Measurements from ENCODE around the gene VDAC2. TPM values are rescaled to one million over a fixed set of nuclear protein-coding genes. Genes with fewer than 3 reads are reported as not detected.
"Not testable (repeated sequence)": the region's sequence is repeated elsewhere in the genome, so short reads cannot be mapped to it uniquely, and the experiment has no call there.

Gene VDAC2
- total RNA-seq, 1 experiment from 2014 or later = 284 TPM

GRCh38 chr10:75197906-75198305 is 12.7 kb upstream of the VDAC2 start:
- TF ChIP-seq NR3C1 (CRISPR knock-in tag; conservative IDR thresholded peaks at IDR 0.05; ENCODE audit: low read depth) (no peak), SMAD4 (CRISPR knock-in tag; IDR thresholded peaks at IDR 0.05) (no peak), ZNF425 (CRISPR knock-in tag; conservative IDR thresholded peaks at IDR 0.05) (no peak), ELF4 (CRISPR knock-in tag; IDR thresholded peaks at IDR 0.05; ENCODE audit: low read depth) (no peak), ZNF423 (CRISPR knock-in tag; IDR thresholded peaks at IDR 0.05) (no peak), ZSCAN18 (CRISPR knock-in tag; IDR thresholded peaks at IDR 0.05) (no peak), FOXK1 (CRISPR knock-in tag; IDR thresholded peaks at IDR 0.05) (no peak), GRHL2 (CRISPR knock-in tag; IDR thresholded peaks at IDR 0.05; ENCODE audit: insufficient replicate concordance, severe bottlenecking) (no peak), ZNF232 (CRISPR knock-in tag; IDR thresholded peaks at IDR 0.05) (no peak), ETV6 (CRISPR knock-in tag; IDR thresholded peaks at IDR 0.05) (no peak), SP1 (CRISPR knock-in tag; conservative IDR thresholded peaks at IDR 0.05) (no peak), AR (CRISPR knock-in tag; IDR thresholded peaks at IDR 0.05) (no peak), E2F4 (CRISPR knock-in tag; IDR thresholded peaks at IDR 0.05; ENCODE audit: borderline replicate concordance, low read depth) (no peak), IRF1 (CRISPR knock-in tag; IDR thresholded peaks at IDR 0.05) (no peak), USF1 (CRISPR knock-in tag; IDR thresholded peaks at IDR 0.05) (no peak), TEAD4 (CRISPR knock-in tag; IDR thresholded peaks at IDR 0.05) (no peak), TP53 (CRISPR knock-in tag; IDR thresholded peaks at IDR 0.05) (no peak), NR2C2 (CRISPR knock-in tag; IDR thresholded peaks at IDR 0.05) (no peak), MYBL2 (CRISPR knock-in tag; IDR thresholded peaks at IDR 0.05) (no peak), JUN (CRISPR knock-in tag; IDR thresholded peaks at IDR 0.05) (no peak)
- no peak overlapping the region for H3K27ac Mint-ChIP-seq
- POLR2A ChIA-PET = interaction anchor here (1.0 kb wide), 1 partner anchor 10 kb away, joined by 3 read pairs; no protein-coding TSS in a partner anchor
- no peaks in the 10 kb centered on the region for H3K27me3 Mint-ChIP-seq (ENCODE audit: low read depth)
- H3K4me3 Mint-ChIP-seq = no peak overlapping the region
- DNase-seq (ENCODE audit: low spot score) = no peak
- no peaks in the 10 kb centered on the region for H3K9me3 Mint-ChIP-seq
- no peak for ATAC-seq
- no peaks in the 10 kb centered on the region for H3K4me1 Mint-ChIP-seq
- CTCF ChIA-PET = interaction anchor here (0.6 to 5.0 kb wide), 2 partner anchors 11 to 38 kb away, joined by 3 to 38 read pairs; partner anchors contain the start of gene COMTD1
- no peaks in the 10 kb centered on the region for H3K36me3 Mint-ChIP-seq

GRCh38 chr10:75199949-75200348 is 10.6 kb upstream of the VDAC2 start:
- not testable (repeated sequence) for H3K27me3 Mint-ChIP-seq (ENCODE audit: low read depth); H3K4me1 Mint-ChIP-seq; H3K4me3 Mint-ChIP-seq; DNase-seq (ENCODE audit: low spot score); H3K27ac Mint-ChIP-seq; H3K9me3 Mint-ChIP-seq; ATAC-seq; H3K36me3 Mint-ChIP-seq
- POLR2A ChIA-PET = interaction anchor here (0.6 kb wide), 2 partner anchors 10 to 891 kb away, joined by 3 to 4 read pairs; no protein-coding TSS in a partner anchor
- CTCF ChIA-PET = interaction anchor here (0.6 to 5.0 kb wide), 4 partner anchors 10 to 56 kb away, joined by 3 to 38 read pairs (median 3); partner anchors contain the start of gene VDAC2
